ENCODE data around the gene DIAPH1. TPM values are rescaled to one million over a fixed set of nuclear protein-coding genes. Genes with fewer than 3 reads are reported as not detected.

The DIAPH1 gene
- total RNA-seq, 1 experiment from 2014 or later = 117 TPM

DNA sequence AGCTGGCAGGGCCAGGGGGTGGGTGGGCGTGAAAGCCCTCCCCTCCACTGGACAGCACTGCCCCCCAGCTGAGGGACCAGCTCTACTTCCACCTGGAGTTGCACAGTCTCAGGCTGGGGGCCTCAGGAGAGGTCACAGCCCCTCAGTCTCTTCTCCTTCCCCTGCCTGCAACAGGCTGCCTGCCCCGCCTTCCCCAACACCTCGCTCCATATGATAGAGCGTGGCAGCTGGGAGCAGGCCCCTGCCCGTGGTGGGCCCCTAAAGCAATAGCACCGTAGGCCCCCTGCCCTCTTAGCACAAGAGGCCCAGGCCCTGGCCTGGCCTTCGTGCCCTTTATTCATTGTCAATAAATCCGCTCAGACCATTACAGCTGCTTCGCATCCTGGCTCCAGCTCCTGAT lies 21.9 kb upstream of the DIAPH1 start:
- H3K9me3 ChIP-seq (ENCODE audit: control insufficient read depth, low read depth, low read length) = no peaks in the 10 kb centered on the region
- no peak overlapping the region for H2BK5ac ChIP-seq (ENCODE audit: insufficient read length, low read length)
- H3K27me3 ChIP-seq (ENCODE audit: insufficient read depth, low read length) = no peaks in the 10 kb centered on the region
- no peak overlapping the region for H3K4ac ChIP-seq (ENCODE audit: low read depth, low read length)
- Mint-ChIP-seq H3K4me1 (peaks cover 13 to 19% of the 10 kb centered on the region in 2 experiments), H3K4me3 (no peak overlapping the region; a peak in 1 of 5 replicates), H3K27me3 (ENCODE audit: low read depth) (peaks cover 2% of the 10 kb centered on the region), H3K27ac (no peak overlapping the region), H3K9me3 (no peaks in the 10 kb centered on the region; a peak in 1 of 5 replicates), H3K36me3 (ENCODE audit: insufficient read depth in 1 of 3, low read depth in 3 of 3) (peaks cover 17 to 26% (median 25%) of the 10 kb centered on the region in 3 experiments; a peak in 6 of 7 replicates)
- H4K91ac ChIP-seq (ENCODE audit: insufficient read length, low read depth, low read length) = no peak overlapping the region
- H2AK5ac ChIP-seq (ENCODE audit: insufficient read length, low read length) = no peak overlapping the region
- no peak overlapping the region for H4K8ac ChIP-seq (replicated peaks; ENCODE audit: insufficient read length, low read depth, low read length)
- H4K5ac ChIP-seq (ENCODE audit: insufficient read length, low read depth, low read length) = no peak overlapping the region
- DNase-seq = no peak
- TF ChIP-seq, protein P1, sequence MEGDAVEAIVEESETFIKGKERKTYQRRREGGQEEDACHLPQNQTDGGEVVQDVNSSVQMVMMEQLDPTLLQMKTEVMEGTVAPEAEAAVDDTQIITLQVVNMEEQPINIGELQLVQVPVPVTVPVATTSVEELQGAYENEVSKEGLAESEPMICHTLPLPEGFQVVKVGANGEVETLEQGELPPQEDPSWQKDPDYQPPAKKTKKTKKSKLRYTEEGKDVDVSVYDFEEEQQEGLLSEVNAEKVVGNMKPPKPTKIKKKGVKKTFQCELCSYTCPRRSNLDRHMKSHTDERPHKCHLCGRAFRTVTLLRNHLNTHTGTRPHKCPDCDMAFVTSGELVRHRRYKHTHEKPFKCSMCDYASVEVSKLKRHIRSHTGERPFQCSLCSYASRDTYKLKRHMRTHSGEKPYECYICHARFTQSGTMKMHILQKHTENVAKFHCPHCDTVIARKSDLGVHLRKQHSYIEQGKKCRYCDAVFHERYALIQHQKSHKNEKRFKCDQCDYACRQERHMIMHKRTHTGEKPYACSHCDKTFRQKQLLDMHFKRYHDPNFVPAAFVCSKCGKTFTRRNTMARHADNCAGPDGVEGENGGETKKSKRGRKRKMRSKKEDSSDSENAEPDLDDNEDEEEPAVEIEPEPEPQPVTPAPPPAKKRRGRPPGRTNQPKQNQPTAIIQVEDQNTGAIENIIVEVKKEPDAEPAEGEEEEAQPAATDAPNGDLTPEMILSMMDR (conservative IDR thresholded peaks at IDR 0.05) = no peak
- no peak overlapping the region for H3K4me2 ChIP-seq (ENCODE audit: insufficient read depth, insufficient read length, low read length)
- WGBS (ENCODE audit: extremely low coverage, insufficient read length, low lambda C conversion rate) = no CpG with 5 or more reads among the region's 9 CpGs
- H2BK12ac ChIP-seq (ENCODE audit: insufficient read length, low read depth, low read length) = no peak overlapping the region
- no peak overlapping the region for H3K27ac ChIP-seq (ENCODE audit: insufficient read length, low read depth, low read length)
- H3K79me1 ChIP-seq (ENCODE audit: insufficient read depth, low read depth, low read length, poor library complexity, severe bottlenecking) = no peaks in the 10 kb centered on the region
- no peak overlapping the region for H2BK120ac ChIP-seq (ENCODE audit: low read depth, low read length, poor library complexity, severe bottlenecking)
- H3K18ac ChIP-seq (ENCODE audit: insufficient read length, low read depth, low read length) = no peak overlapping the region
- no peak overlapping the region for H3T11ph ChIP-seq (ENCODE audit: low read length)
- H2BK15ac ChIP-seq (ENCODE audit: low read depth, low read length) = no peak overlapping the region
- no peak overlapping the region for H2BK20ac ChIP-seq (ENCODE audit: low read depth, low read length, poor library complexity, severe bottlenecking)
- no peak overlapping the region for H2AFZ ChIP-seq (ENCODE audit: low read length)
- H3K23ac ChIP-seq (ENCODE audit: insufficient read length, low read depth, low read length) = no peak overlapping the region
- H4K20me1 ChIP-seq (ENCODE audit: control insufficient read depth, insufficient read depth, insufficient read length) = no peaks in the 10 kb centered on the region
- no peak overlapping the region for H3K9ac ChIP-seq (ENCODE audit: extremely low read depth, insufficient read length, low read length)
- no peak overlapping the region for H3K56ac ChIP-seq (ENCODE audit: insufficient read length, low read depth, low read length)
- peaks cover 3% of the 10 kb centered on the region; the same call in 1 of the 2 replicates for H3K4me1 ChIP-seq (ENCODE audit: insufficient read depth, low read length)
- H3K23me2 ChIP-seq (ENCODE audit: insufficient read length, low read depth, low read length, poor library complexity, severe bottlenecking) = peaks cover 14% of the 10 kb centered on the region
- H3K79me2 ChIP-seq (ENCODE audit: insufficient read depth, low read length) = peaks cover 6% of the 10 kb centered on the region; the same call in 1 of the 2 replicates
- H3K14ac ChIP-seq (ENCODE audit: insufficient read depth, low read length) = no peak overlapping the region

Measured in H9 (cell line).